ENCODE results near the gene STPG4. TPM values are rescaled to one million over a fixed set of nuclear protein-coding genes. Genes with fewer than 3 reads are reported as not detected.
A peak's percentile ranks its signal among the peaks of the same experiment; 100 is the strongest.

The STPG4 gene
- total RNA-seq, 4 donors from 2014 or later, result 1.4 to 4.1 TPM; not detected in 2

GRCh38 chr2:47072728-47073191 is 82.3 kb downstream of the STPG4 start:
- WGBS, 2 donors, result 70 to 82% methylated on average over 9 of the region's 9 CpGs
- no peak overlapping the region for H3K4me3 ChIP-seq (ENCODE audit: low read depth, poor library complexity, severe bottlenecking)
- intact Hi-C loops (cut with DNase I; ENCODE audit: low total_unique reads), result no loop called here
- DNase-seq (ENCODE audit: low spot score in 2 of 2), result no peak
- TF ChIP-seq CTCF (IDR thresholded peaks at IDR 0.05), result no peak
- TF ChIP-seq POLR2A (IDR thresholded peaks at IDR 0.05), result no peak

DNA sequence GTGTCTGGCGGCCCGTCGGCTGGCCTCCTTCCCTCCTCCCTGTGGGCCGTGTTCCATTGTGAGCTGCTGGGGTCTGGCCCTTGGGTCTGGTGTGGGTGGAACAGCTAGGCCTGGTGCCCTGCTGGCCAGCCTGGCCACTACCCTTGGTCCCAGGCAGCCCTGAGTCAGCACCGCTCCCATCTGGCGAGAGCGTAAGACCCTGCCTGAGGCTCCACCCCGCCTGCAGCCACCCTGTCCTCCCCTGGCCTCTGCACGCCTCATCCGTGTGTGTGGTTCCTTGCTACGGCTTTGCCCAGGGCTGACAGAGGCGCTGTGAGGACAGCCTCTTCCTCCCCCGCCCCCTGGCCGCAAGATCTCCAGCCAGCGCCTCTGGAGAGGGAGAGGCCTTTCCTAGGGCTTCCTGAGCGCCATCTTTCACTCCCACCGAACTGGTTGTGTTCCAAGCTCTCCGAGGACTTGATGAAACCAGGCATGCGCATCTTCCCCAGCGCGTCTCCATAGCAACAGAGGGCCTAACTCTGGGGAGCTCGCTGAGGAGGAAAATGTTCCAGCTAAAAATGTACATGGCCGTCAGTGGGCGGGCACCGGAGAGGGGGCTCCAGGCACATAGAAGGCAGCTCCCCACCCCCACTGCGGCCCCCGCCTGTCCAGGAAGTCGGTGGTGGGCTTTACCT is 83.0 kb downstream of the STPG4 start:
- DNase-seq (ENCODE audit: low spot score in 2 of 2), result peak; percentile 71 to 94
- WGBS, 2 donors, result 44 to 57% methylated on average over 26 to 28 of the region's 28 CpGs
- H3K4me3 ChIP-seq (ENCODE audit: low read depth, poor library complexity, severe bottlenecking), result no peak overlapping the region
- TF ChIP-seq POLR2A (IDR thresholded peaks at IDR 0.05), result no peak
- no peak for TF ChIP-seq CTCF (IDR thresholded peaks at IDR 0.05)
- intact Hi-C loops (cut with DNase I; ENCODE audit: low total_unique reads), result no loop called here

- intact Hi-C loops (cut with DNase I; ENCODE audit: low total_unique reads), result no loop called here
- peak; percentile 77 to 95 for DNase-seq (ENCODE audit: low spot score in 2 of 2)
- TF ChIP-seq POLR2A (IDR thresholded peaks at IDR 0.05) (no peak), CTCF (IDR thresholded peaks at IDR 0.05) (no peak)
- WGBS, 2 donors, result 68 to 71% methylated on average over 13 to 15 of the region's 15 CpGs
- H3K4me3 ChIP-seq (ENCODE audit: low read depth, poor library complexity, severe bottlenecking), result no peak overlapping the region
Measured at GRCh38 chr2:47070920-47071824, 83.9 kb downstream of the STPG4 start.

DNA sequence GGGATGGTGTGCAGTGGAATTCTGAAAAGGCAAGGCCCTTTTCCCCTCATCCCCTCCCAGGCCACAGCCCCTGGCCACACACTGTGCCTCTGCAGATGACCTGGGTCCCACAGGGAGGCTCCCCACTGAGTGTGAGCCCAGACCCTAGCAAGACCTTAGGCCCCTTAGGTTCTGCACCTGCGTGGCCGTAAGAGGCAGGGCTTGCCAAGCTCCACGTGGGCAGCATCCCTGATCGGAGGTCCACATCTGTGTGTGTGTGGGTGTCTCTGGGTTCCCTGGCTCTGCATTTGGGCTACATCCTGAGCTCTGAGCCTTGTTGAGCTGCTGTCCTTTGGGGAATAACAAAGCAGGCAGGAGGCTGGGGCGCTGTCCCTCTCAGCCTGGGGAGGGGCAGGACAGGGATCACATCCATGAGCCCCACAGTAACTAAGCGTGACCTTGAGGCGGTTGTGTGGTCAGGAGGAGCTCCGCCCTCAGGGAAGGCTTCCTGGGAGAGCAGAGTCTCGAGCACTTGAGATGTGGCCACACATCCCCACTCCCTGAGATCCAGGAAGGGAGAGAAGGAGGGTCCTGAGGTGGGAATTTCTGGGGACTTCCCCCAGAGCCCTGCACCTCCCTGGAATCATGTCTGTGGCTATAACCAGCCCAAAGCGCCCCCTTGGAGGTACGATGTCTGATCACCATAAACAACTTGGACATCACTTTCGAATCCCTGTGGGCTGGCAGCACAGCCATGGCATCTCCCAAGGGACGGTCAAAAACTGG is 84.8 kb downstream of the STPG4 start:
- no peak for DNase-seq (ENCODE audit: low spot score in 2 of 2)
- TF ChIP-seq CTCF (IDR thresholded peaks at IDR 0.05), result no peak
- intact Hi-C loops (cut with DNase I; ENCODE audit: low total_unique reads), result no loop called here
- WGBS, 2 donors, result 64 to 65% methylated on average over 11 to 13 of the region's 13 CpGs
- no peak overlapping the region for H3K4me3 ChIP-seq (ENCODE audit: low read depth, poor library complexity, severe bottlenecking)

- TF ChIP-seq POLR2A (IDR thresholded peaks at IDR 0.05) (no peak), CTCF (IDR thresholded peaks at IDR 0.05) (no peak)
Measured at GRCh38 chr2:47069628-47070154, 85.4 kb downstream of the STPG4 start.

More at GRCh38 chr2:47069628-47070154, 85.4 kb downstream of the STPG4 start:
- peak; percentile 84 to 95 for DNase-seq (ENCODE audit: low spot score in 2 of 2)
- 9 to 17% methylated on average over 5 to 6 of the region's 6 CpGs for WGBS, 2 donors
- no peak overlapping the region for H3K4me3 ChIP-seq (ENCODE audit: low read depth, poor library complexity, severe bottlenecking)
- intact Hi-C loops (cut with DNase I; ENCODE audit: low total_unique reads), result no loop called here

Data from lower leg skin (tissue), 4 donors.